Type B pancreatic cell (in vitro differentiated cells): ENCODE measurements around the gene TMEM117. TPM values are rescaled to one million over a fixed set of nuclear protein-coding genes. Genes with fewer than 3 reads are reported as not detected.

Experiments
- DNase-seq: peaks from one replicate; pipeline ENCODE4 v3.0.0; 2021; ENCODE audit warnings: mixed read lengths; ENCODE audit not compliant: unreplicated experiment; ENCODE audit errors: extremely low spot score
- H3K27ac Mint-ChIP-seq: 2 replicates; pipeline ENCODE4 v1.8.0; 2021; ENCODE audit warnings: mild to moderate bottlenecking, mixed read lengths
- H3K27me3 Mint-ChIP-seq: 2 replicates; pipeline ENCODE4 v1.8.0; 2021; ENCODE audit warnings: mixed read lengths
- H3K36me3 Mint-ChIP-seq: 2 replicates; pipeline ENCODE4 v1.8.0; 2021; ENCODE audit warnings: mixed read lengths
- H3K4me1 Mint-ChIP-seq: one replicate; pipeline ENCODE4 v1.8.0; 2021; ENCODE audit warnings: mixed read lengths; ENCODE audit not compliant: unreplicated experiment
- H3K4me3 Mint-ChIP-seq: 2 replicates; pipeline ENCODE4 v1.8.0; 2021; ENCODE audit warnings: mild to moderate bottlenecking, mixed read lengths
- H3K9me3 Mint-ChIP-seq: 2 replicates; pipeline ENCODE4 v1.8.0; 2021; ENCODE audit warnings: mixed read lengths
- CTCF ChIP-seq: fragments of 200-600 bp; sonication (generic); conservative IDR thresholded peaks from 2 replicates; pipeline ENCODE4 v1.5.0; 2021; ENCODE audit warnings: antibody characterized with exemption, mild to moderate bottlenecking
- total RNA-seq: library from RNA; stranded (reverse); gene quantifications from 2 replicates; pipeline ENCODE4 v1.2.1, GENCODE V29; 2021; ENCODE audit warnings: low replicate concordance

Gene TMEM117
- total RNA-seq, 1 donor from 2014 or later: 14.3 TPM

DNA sequence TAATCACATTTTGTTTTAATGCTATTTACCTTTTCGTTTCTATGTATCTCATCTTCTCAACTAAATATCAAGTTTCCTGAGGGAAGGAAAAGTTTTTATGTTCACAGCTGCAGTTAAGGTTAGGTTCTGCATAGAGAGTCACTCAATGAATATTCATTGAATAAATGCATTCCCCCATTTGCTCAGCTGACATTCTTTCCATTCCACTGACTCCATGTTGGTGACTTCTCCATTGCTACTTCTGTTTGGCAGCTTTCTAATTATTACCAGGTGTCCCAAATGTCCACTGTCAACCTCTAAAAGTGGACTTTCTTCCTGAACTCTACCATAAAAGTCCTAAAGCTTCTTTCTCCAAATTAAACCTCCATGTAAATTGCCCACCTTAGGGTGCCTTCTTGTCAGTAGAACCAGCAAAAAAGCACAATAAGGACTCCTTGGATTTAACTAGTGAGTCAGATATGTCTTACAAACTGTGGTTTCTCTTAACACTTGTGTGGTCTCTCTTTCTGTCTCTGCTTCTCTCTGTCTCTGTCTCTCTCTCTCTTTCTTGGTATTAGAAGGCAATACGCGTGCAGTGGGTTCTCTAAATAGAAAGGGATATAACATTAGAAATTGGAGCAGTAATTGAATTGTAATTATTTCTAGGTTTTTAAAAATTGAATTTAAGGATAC, 85.9 kb downstream of the TMEM117 start:
- H3K4me1 Mint-ChIP-seq: no peaks in the 10 kb centered on the region
- no peak overlapping the region for H3K27ac Mint-ChIP-seq
- H3K27me3 Mint-ChIP-seq: no peaks in the 10 kb centered on the region
- H3K4me3 Mint-ChIP-seq: no peak overlapping the region
- H3K36me3 Mint-ChIP-seq: peaks cover 3% of the 10 kb centered on the region
- no peak for DNase-seq
- no peak for TF ChIP-seq CTCF
- H3K9me3 Mint-ChIP-seq: peaks cover 4% of the 10 kb centered on the region

GRCh38 chr12:43930032-43930431, 94.2 kb downstream of the TMEM117 start:
- TF ChIP-seq CTCF: no peak
- H3K36me3 Mint-ChIP-seq: peaks cover 7% of the 10 kb centered on the region
- H3K27me3 Mint-ChIP-seq: no peaks in the 10 kb centered on the region
- no peak for DNase-seq
- no peak overlapping the region for H3K4me3 Mint-ChIP-seq
- no peaks in the 10 kb centered on the region for H3K4me1 Mint-ChIP-seq
- peak overlapping the region; percentile 75 for H3K27ac Mint-ChIP-seq
- peaks cover 7% of the 10 kb centered on the region for H3K9me3 Mint-ChIP-seq

- TF ChIP-seq CTCF: no peak
- peaks cover 7% of the 10 kb centered on the region for H3K9me3 Mint-ChIP-seq
- no peak overlapping the region for H3K4me3 Mint-ChIP-seq
- H3K27me3 Mint-ChIP-seq: no peaks in the 10 kb centered on the region
- H3K36me3 Mint-ChIP-seq: peaks cover 7% of the 10 kb centered on the region
- no peaks in the 10 kb centered on the region for H3K4me1 Mint-ChIP-seq
- H3K27ac Mint-ChIP-seq: no peak overlapping the region
- no peak for DNase-seq
Observed at GRCh38 chr12:43931187-43931586, 95.3 kb downstream of the TMEM117 start.

- DNase-seq: no peak
- peaks cover 3% of the 10 kb centered on the region for H3K9me3 Mint-ChIP-seq
- TF ChIP-seq CTCF: no peak
- no peaks in the 10 kb centered on the region for H3K27me3 Mint-ChIP-seq
- H3K36me3 Mint-ChIP-seq: peaks cover 3% of the 10 kb centered on the region
- no peak overlapping the region for H3K27ac Mint-ChIP-seq
- H3K4me3 Mint-ChIP-seq: no peak overlapping the region
- H3K4me1 Mint-ChIP-seq: no peaks in the 10 kb centered on the region
Observed at GRCh38 chr12:43935581-43935980, 99.7 kb downstream of the TMEM117 start.

DNA sequence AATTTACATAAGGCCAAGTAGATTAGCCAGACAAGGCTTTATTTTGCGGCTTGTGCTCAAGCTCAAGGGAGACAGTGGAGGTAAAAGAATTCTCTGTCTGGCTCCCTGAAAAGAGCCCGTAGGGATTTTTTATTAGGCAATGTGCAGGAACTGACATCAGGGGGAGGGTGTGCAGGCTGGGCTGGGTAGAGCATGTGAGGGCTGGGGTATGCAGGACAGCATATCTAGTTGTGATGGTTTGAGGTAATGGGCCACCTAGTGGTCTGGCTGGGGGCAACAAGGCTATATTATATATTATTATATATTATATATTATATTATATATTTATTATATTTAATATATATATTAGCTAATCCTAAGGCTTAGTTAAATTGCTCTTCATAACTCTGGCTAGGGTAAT, 102.1 kb downstream of the TMEM117 start:
- no peaks in the 10 kb centered on the region for H3K4me1 Mint-ChIP-seq
- TF ChIP-seq CTCF: peak; percentile 61
- H3K4me3 Mint-ChIP-seq: no peak overlapping the region
- no peaks in the 10 kb centered on the region for H3K9me3 Mint-ChIP-seq
- no peak for DNase-seq
- no peak overlapping the region for H3K27ac Mint-ChIP-seq
- no peaks in the 10 kb centered on the region for H3K36me3 Mint-ChIP-seq
- no peaks in the 10 kb centered on the region for H3K27me3 Mint-ChIP-seq
